AG04450 (cell line): ENCODE measurements around the gene ZCWPW2. TPM values are rescaled to one million over a fixed set of nuclear protein-coding genes. Genes with fewer than 3 reads are reported as not detected.

Experiments
- CTCF ChIA-PET: fragments of 300-600, 350-600 bp; formaldehyde crosslinking; extraction: SDS; loops from one replicate; lab custom pipeline; 2022; ENCODE audit warnings: antibody characterized with exemption, inconsistent platforms; lab: Charles Lee
- POLR2A ChIA-PET: fragments of 350-600 bp; formaldehyde crosslinking; extraction: SDS; loops from one replicate; lab custom pipeline; 2021; ENCODE audit warnings: antibody characterized with exemption, inconsistent platforms; lab: Yijun Ruan, JAX
- DNase-seq: peaks from one replicate; pipeline ENCODE4 v3.0.0-alpha.2; 2011; ENCODE audit warnings: low read depth, low spot score
- H3K27ac ChIP-seq: one replicate; pipeline ENCODE4 v1.5.1; 2012; ENCODE audit warnings: low read depth, low read length, control low read depth
- H3K27me3 ChIP-seq: one replicate; pipeline ENCODE4 v1.6.0; 2012; ENCODE audit warnings: low read length; ENCODE audit not compliant: control insufficient read depth, insufficient read depth
- H3K4me3 ChIP-seq: 2 replicates; pipeline ENCODE4 v1.5.1; 2011; ENCODE audit warnings: mild to moderate bottlenecking, low read depth, low read length, control low read depth
- H3K9me3 ChIP-seq: 2 replicates; pipeline ENCODE4 v1.5.1; 2012; ENCODE audit warnings: low read length; ENCODE audit not compliant: control insufficient read depth, insufficient read depth
- CTCF ChIP-seq: IDR thresholded peaks from 2 replicates; pipeline ENCODE4 v1.5.1; 2011; ENCODE audit warnings: low read depth, low read length, control low read depth, inconsistent platforms
- polyA plus RNA-seq: library from polyadenylated mRNA; depleted of rRNA; stranded (reverse); fragments of >200 nt; gene quantifications from 2 replicates; pipeline ENCODE4 v1.2.3, GENCODE V29; 2011

The ZCWPW2 gene
- polyA plus RNA-seq, 1 experiment = 0.76 TPM

- ChIA-PET CTCF (interaction anchor here (0.8 to 4.8 kb wide), 6 partner anchors 9 to 641 kb away, joined by 4 to 45 read pairs (median 5); no protein-coding TSS in a partner anchor), POLR2A (no interaction called here)
- no peak overlapping the region for H3K4me3 ChIP-seq
- H3K27ac ChIP-seq = no peak overlapping the region
- H3K27me3 ChIP-seq = no peaks in the 10 kb centered on the region
- TF ChIP-seq CTCF = no peak
- H3K9me3 ChIP-seq = no peaks in the 10 kb centered on the region
- no peak for DNase-seq
Observed at GRCh38 chr3:28322464-28322863, 26.1 kb upstream of the ZCWPW2 start.

GRCh38 chr3:28326458-28326926 lies 22.0 kb upstream of the ZCWPW2 start:
- H3K4me3 ChIP-seq = no peak overlapping the region
- H3K27me3 ChIP-seq = no peaks in the 10 kb centered on the region
- no peaks in the 10 kb centered on the region for H3K9me3 ChIP-seq
- CTCF ChIA-PET = interaction anchor here (1.4 to 6.2 kb wide), 4 partner anchors 8 to 614 kb away, joined by 4 to 113 read pairs (median 32); no protein-coding TSS in a partner anchor
- POLR2A ChIA-PET = no interaction called here
- no peak for DNase-seq
- no peak overlapping the region for H3K27ac ChIP-seq
- TF ChIP-seq CTCF = no peak

DNA sequence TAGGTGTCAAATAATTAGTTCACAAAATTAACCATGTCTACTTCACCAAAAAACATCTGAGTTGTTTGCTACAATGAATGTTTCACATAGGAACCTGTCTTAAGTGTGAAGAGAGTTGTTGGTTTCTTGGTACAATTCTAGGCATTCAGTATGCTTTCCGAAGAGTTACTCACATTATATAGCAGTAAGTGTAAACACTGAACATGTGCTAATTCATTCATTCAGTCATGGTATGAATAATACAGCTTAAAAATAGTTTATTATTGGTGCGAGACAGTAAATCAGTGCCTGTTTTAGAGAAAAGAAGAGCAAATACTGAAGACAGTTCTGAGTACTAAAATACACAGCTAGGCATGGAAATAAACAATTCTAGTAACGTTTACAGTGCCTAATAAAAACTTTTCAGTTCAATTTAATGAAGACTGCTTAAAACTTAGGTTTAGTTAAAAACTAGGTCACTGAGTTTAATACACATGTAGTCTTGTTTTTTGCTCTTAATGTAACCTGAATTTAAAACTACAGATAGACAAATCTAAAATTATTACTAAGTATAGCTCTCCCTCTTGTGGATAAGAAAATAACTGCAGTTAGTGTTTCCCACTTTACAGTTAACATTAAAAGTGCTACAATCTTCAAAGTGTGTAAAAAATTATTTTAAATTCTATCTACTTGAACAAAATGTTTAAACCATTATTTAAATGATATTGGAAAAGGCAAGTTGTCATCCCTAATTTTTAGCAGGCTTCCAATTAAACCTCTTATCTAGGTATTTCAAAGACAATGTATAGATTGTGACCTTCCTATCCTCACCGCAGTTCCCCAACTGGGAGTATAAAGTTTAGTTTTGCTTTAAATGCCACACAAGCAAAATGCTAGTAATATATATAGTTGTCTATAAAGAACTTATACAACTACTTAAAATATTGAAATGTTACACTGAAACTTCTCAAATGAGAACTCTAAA lies 20.1 kb upstream of the ZCWPW2 start:
- H3K9me3 ChIP-seq = no peaks in the 10 kb centered on the region
- CTCF ChIA-PET = interaction anchor here (0.7 to 6.2 kb wide), 20 partner anchors 10 to 1194 kb away, joined by 3 to 113 read pairs (median 6); partner anchors contain the start of genes AZI2 and ZCWPW2
- H3K27me3 ChIP-seq = no peaks in the 10 kb centered on the region
- H3K27ac ChIP-seq = no peak overlapping the region
- no peak for DNase-seq
- peak; percentile 57 for TF ChIP-seq CTCF
- H3K4me3 ChIP-seq = no peak overlapping the region
- POLR2A ChIA-PET = interaction anchor here (1.1 kb wide), 1 partner anchor 21 kb away, joined by 3 read pairs; no protein-coding TSS in a partner anchor

DNA sequence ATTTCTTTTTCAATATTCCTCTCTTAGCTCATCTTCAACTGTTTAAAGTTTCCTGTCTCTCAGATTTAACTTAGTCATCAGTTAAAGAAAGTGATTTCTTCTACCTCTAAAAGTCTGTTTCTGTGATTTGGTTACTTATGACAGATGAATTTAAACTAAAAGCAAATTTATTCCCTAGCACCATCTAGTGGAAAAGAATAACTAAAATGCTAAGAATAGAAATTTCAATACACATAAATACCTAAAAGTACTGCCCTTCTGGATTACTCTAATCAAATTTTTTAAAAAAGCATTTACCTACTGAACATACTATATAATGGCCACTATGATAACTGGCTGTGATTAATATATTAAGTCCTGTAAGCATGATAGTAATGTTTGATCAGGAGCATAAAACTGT lies 14.0 kb upstream of the ZCWPW2 start:
- H3K9me3 ChIP-seq = no peaks in the 10 kb centered on the region
- no peak for DNase-seq
- POLR2A ChIA-PET = no interaction called here
- CTCF ChIA-PET = interaction anchor here (1.0 to 4.7 kb wide), 5 partner anchors 10 to 910 kb away, joined by 3 to 45 read pairs (median 6); partner anchors contain the start of genes AZI2 and ZCWPW2
- H3K27ac ChIP-seq = no peak overlapping the region
- H3K4me3 ChIP-seq = no peak overlapping the region
- no peaks in the 10 kb centered on the region for H3K27me3 ChIP-seq
- TF ChIP-seq CTCF = peak; percentile 41
